Esophagus muscularis mucosa (tissue), 4 donors: Measurements from ENCODE around the gene BICDL1. TPM values are rescaled to one million over a fixed set of nuclear protein-coding genes. Genes with fewer than 3 reads are reported as not detected.

Source experiments
- DNase-seq: peaks from one replicate; pipeline ENCODE4 v3.0.0-alpha.2; 2017; ENCODE audit errors: extremely low spot score
- H3K27ac ChIP-seq, 4 donors: fragments of 200-600 bp; sonication (generic); replicated peaks in 1 of 4; 1 replicate in 3 of 4; 2 replicates in 1 of 4; pipeline ENCODE4 v1.5.1; 2016 to 2019; ENCODE audit warnings: mild to moderate bottlenecking in 1 of 4
- H3K27me3 ChIP-seq, 4 donors: fragments of 200-600 bp; sonication (generic); one replicate each; pipeline versions ENCODE4 v1.5.1 to v1.6.0; 2016 to 2019
- H3K36me3 ChIP-seq, 4 donors: fragments of 200-600 bp; sonication (generic); one replicate each; pipeline ENCODE4 v1.5.1; 2016 to 2019
- H3K4me1 ChIP-seq, 4 donors: fragments of 200-600 bp; sonication (generic); one replicate each; pipeline ENCODE4 v1.5.1; 2016 to 2019
- H3K4me3 ChIP-seq, 4 donors: fragments of 200-600 bp; sonication (generic); 1 replicate in 2 of 4; 2 replicates in 2 of 4; pipeline ENCODE4 v1.5.1; 2016 to 2019; ENCODE audit warnings: mild to moderate bottlenecking in 4 of 4, moderate library complexity in 1 of 4
- H3K9me3 ChIP-seq, 4 donors: fragments of 200-600 bp; sonication (generic); 1 replicate in 3 of 4; 2 replicates in 1 of 4; pipeline ENCODE4 v1.5.1; 2016 to 2019
- EP300 ChIP-seq: sonication (generic); formaldehyde crosslinking; IDR thresholded peaks from one replicate; pipeline ENCODE4 v1.6.1; 2017; ENCODE audit warnings: antibody characterized with exemption
- POLR2A ChIP-seq: fragments of 450-650 bp; IDR thresholded peaks from one replicate; pipeline ENCODE4 v1.6.1; 2017; ENCODE audit warnings: antibody characterized with exemption, moderate library complexity, mild to moderate bottlenecking, low read depth
- POLR2AphosphoS5 ChIP-seq, 2 donors: sonication (generic); formaldehyde crosslinking; IDR thresholded peaks; one replicate each; pipeline ENCODE4 v1.6.1; 2017; ENCODE audit warnings: antibody characterized with exemption in 2 of 2
- WGBS: methylation state at CpG from one replicate; pipeline ENCODE4 v1.1.5; 2018; 5-methylcytosine and 5-hydroxymethylcytosine counted together
- intact Hi-C: fragments of 100-400 bp; cut with DNase I; formaldehyde crosslinking; loops from one replicate; pipeline ENCODE4 v1.15.1; 2023
- total RNA-seq, 4 donors: library from RNA; depleted of rRNA; stranded (reverse); fragments of >200 nt; gene quantifications; one replicate each; pipeline versions ENCODE4 v1.1.0 to v1.2.1, GENCODE V29; 2016
- TF ChIP-seq, protein P1 (sequence below), 3 experiments: fragments of 200-600 bp in 2 of 3; fragments of 450-650 bp in 1 of 3; sonication (generic) in 2 of 3; IDR thresholded peaks; one replicate each; pipeline ENCODE4 v1.5.1; 2017 to 2019; ENCODE audit warnings: antibody characterized with exemption in 3 of 3, mild to moderate bottlenecking in 2 of 3, moderate library complexity in 1 of 3

Gene BICDL1
- total RNA-seq, 4 donors from 2014 or later = 0.17 to 1.2 (median 0.77) TPM

DNA sequence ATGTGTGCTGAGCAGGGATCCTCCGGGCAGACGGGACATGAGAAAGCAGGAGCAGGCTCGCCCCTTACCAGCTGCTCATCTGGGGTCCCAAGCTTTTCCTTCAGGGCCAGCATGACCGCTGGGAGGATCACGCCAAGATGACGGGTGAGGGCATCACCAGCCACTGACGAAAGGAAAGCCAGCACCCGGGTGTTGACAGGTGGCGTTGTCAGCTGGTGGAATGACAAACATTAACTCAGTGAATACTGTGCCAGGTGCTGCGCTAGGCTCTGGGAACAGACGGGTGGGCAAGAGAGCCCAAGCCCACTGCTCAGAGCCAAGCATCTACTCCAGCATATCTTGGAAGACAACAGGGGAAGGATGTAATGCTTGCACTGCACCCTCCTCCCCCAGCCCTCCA is 148.8 kb downstream of the BICDL1 start:
- no peaks in the 10 kb centered on the region for H3K4me1 ChIP-seq
- no peak for DNase-seq
- no peak overlapping the region for H3K4me3 ChIP-seq
- intact Hi-C loops = no loop called here
- WGBS = 87% methylated on average over 9 of the region's 11 CpGs
- TF ChIP-seq EP300 (no peak), POLR2A (no peak), POLR2AphosphoS5 (IDR thresholded peaks at IDR 0.05) (no peak)
- TF ChIP-seq, protein P1, sequence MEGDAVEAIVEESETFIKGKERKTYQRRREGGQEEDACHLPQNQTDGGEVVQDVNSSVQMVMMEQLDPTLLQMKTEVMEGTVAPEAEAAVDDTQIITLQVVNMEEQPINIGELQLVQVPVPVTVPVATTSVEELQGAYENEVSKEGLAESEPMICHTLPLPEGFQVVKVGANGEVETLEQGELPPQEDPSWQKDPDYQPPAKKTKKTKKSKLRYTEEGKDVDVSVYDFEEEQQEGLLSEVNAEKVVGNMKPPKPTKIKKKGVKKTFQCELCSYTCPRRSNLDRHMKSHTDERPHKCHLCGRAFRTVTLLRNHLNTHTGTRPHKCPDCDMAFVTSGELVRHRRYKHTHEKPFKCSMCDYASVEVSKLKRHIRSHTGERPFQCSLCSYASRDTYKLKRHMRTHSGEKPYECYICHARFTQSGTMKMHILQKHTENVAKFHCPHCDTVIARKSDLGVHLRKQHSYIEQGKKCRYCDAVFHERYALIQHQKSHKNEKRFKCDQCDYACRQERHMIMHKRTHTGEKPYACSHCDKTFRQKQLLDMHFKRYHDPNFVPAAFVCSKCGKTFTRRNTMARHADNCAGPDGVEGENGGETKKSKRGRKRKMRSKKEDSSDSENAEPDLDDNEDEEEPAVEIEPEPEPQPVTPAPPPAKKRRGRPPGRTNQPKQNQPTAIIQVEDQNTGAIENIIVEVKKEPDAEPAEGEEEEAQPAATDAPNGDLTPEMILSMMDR (IDR thresholded peaks at IDR 0.05) = no peak
- H3K27ac ChIP-seq = no peak overlapping the region
- peaks cover 97 to 100% (median 100%) of the 10 kb centered on the region in 4 donors for H3K36me3 ChIP-seq
- no peaks in the 10 kb centered on the region for H3K9me3 ChIP-seq
- H3K27me3 ChIP-seq = no peaks in the 10 kb centered on the region

GRCh38 chr12:120138366-120138765 is 149.3 kb downstream of the BICDL1 start:
- intact Hi-C loops = no loop called here
- no peak for DNase-seq
- 93% methylated on average over 9 of the region's 9 CpGs for WGBS
- Histone ChIP-seq H3K27me3 (no peaks in the 10 kb centered on the region), H3K9me3 (no peaks in the 10 kb centered on the region), H3K4me3 (no peak overlapping the region), H3K27ac (no peak overlapping the region), H3K36me3 (peaks cover 97 to 100% (median 99%) of the 10 kb centered on the region in 4 donors), H3K4me1 (no peaks in the 10 kb centered on the region)
- TF ChIP-seq EP300 (no peak), POLR2AphosphoS5 (IDR thresholded peaks at IDR 0.05) (no peak), POLR2A (no peak)
- TF ChIP-seq, protein P1 (IDR thresholded peaks at IDR 0.05) = no peak

DNA sequence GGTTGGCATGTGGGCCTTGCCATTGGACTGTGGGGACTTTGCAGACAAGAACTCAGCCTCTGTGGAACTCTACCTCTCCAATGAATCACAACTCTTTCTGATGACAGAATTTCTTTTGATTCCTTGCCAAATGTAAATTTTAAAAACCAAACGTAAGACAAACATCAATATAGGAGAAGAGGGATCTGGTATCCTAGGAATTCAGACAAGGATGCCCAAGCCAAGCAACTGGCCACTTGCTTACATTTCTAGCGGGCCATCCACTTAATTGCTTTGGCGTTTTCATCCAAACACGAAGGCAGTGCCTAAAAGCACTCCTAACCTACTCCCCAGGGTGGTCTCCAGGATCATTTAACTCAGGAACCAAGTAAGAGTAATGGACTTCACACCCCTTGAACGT is 150.9 kb downstream of the BICDL1 start:
- no peak for DNase-seq
- 71% methylated on average over 5 of the region's 5 CpGs for WGBS
- H3K36me3 ChIP-seq = peaks cover 97 to 100% (median 99%) of the 10 kb centered on the region in 4 donors
- intact Hi-C loops = no loop called here
- no peak overlapping the region for H3K4me3 ChIP-seq
- TF ChIP-seq POLR2A = no peak
- TF ChIP-seq EP300 = no peak
- TF ChIP-seq POLR2AphosphoS5 (IDR thresholded peaks at IDR 0.05) = no peak
- TF ChIP-seq, protein P1 (IDR thresholded peaks at IDR 0.05) = no peak
- H3K4me1 ChIP-seq = no peaks in the 10 kb centered on the region
- H3K27me3 ChIP-seq = no peaks in the 10 kb centered on the region
- H3K9me3 ChIP-seq = no peaks in the 10 kb centered on the region
- no peak overlapping the region for H3K27ac ChIP-seq

DNA sequence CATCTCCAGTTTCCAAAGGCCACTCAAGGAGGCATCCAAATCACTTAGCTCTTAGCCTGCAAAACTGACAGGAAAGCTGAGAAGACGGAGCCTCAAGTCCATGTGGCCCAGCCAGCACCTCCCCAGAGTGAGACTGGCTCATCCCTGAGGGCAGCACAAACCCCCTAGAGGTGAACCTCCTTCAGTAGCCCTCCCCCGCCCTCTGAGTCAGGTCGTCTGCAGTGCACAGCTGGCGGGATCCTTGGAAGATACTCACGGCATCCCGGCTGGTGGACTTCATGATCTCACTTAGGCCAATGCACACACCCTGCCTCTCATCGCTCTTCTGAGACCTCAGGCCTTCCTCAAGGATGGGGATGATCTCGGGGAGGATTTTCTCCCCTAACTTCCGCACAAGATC is 151.6 kb downstream of the BICDL1 start:
- Histone ChIP-seq H3K27me3 (no peaks in the 10 kb centered on the region), H3K9me3 (no peaks in the 10 kb centered on the region), H3K4me3 (no peak overlapping the region), H3K4me1 (no peaks in the 10 kb centered on the region), H3K36me3 (peaks cover 97 to 100% (median 99%) of the 10 kb centered on the region in 4 donors), H3K27ac (no peak overlapping the region)
- WGBS = 98% methylated on average over 4 of the region's 9 CpGs
- no peak for DNase-seq
- TF ChIP-seq, protein P1 (IDR thresholded peaks at IDR 0.05) = no peak
- no peak for TF ChIP-seq POLR2A
- no peak for TF ChIP-seq POLR2AphosphoS5 (IDR thresholded peaks at IDR 0.05)
- no peak for TF ChIP-seq EP300
- intact Hi-C loops = no loop called here

DNA sequence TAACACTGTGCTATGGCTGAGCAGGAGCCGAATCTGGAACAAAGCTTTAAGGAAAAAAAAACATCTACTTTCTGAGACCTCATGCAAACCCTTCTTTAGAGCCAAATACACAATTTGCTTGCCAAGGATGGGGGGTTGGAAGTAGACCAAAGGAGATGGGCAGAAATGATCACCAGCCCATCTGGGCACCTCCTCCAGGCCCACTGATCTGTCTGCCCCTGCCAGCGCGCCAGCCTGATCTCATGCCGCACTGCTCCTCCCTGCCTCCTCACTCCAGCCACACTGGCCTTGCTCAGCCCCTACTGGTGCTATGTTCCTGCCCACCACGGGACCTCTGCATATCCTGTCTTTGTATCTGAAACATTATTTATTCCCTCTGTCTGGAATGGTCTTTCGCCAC is 152.3 kb downstream of the BICDL1 start:
- no peak for TF ChIP-seq POLR2AphosphoS5 (IDR thresholded peaks at IDR 0.05)
- TF ChIP-seq POLR2A = no peak
- TF ChIP-seq, protein P1 (IDR thresholded peaks at IDR 0.05) = no peak
- no peak for TF ChIP-seq EP300
- H3K9me3 ChIP-seq = no peaks in the 10 kb centered on the region
- H3K27me3 ChIP-seq = no peaks in the 10 kb centered on the region
- H3K27ac ChIP-seq = no peak overlapping the region
- H3K4me1 ChIP-seq = no peaks in the 10 kb centered on the region
- 98% methylated on average over 6 of the region's 6 CpGs for WGBS
- intact Hi-C loops = no loop called here
- H3K36me3 ChIP-seq = peaks cover 97 to 100% (median 99%) of the 10 kb centered on the region in 4 donors
- H3K4me3 ChIP-seq = no peak overlapping the region
- DNase-seq = no peak
